Lower lobe of right lung (tissue), 2 donors: ENCODE measurements around the gene PADI6. TPM values are rescaled to one million over a fixed set of nuclear protein-coding genes. Genes with fewer than 3 reads are reported as not detected.

Experiments used
- ATAC-seq, 2 donors: fragments of 200-7000 bp; cut with Tn5 transposase; one replicate each; pipeline ENCODE4 v1.9.1; 2020 to 2022; ENCODE audit warnings: mild to moderate bottlenecking in 2 of 2, moderate library complexity in 2 of 2
- DNase-seq: peaks from one replicate; pipeline ENCODE4 v3.0.0-alpha.2; 2020
- H3K27ac ChIP-seq: fragments of 200-600 bp; one replicate; pipeline ENCODE4 v1.8.0; 2022
- H3K27me3 ChIP-seq: fragments of 200-600 bp; one replicate; pipeline ENCODE4 v1.8.0; 2022; ENCODE audit warnings: low read depth
- H3K36me3 ChIP-seq: fragments of 200-600 bp; one replicate; pipeline ENCODE4 v1.8.0; 2022; ENCODE audit warnings: mild to moderate bottlenecking
- H3K4me1 ChIP-seq: fragments of 200-600 bp; one replicate; pipeline ENCODE4 v1.8.0; 2022
- H3K4me3 ChIP-seq: fragments of 200-600 bp; one replicate; pipeline ENCODE4 v1.8.0; 2022; ENCODE audit warnings: mild to moderate bottlenecking
- H3K9me3 ChIP-seq: fragments of 200-600 bp; one replicate; pipeline ENCODE4 v1.8.0; 2022
- intact Hi-C: fragments of 100-400 bp; cut with DNase I; formaldehyde crosslinking; loops from one replicate; pipeline ENCODE4 v1.11.0; 2022
- total RNA-seq: library from RNA; stranded (reverse); fragmentation: NEBNext Ultra II Directional; extraction: Animal tissue kit (Norgen Biotek cat#: 25700); gene quantifications from one replicate; pipeline ENCODE4 v1.2.1, GENCODE V29; 2021
- TF ChIP-seq, protein P1 (sequence below): fragments of 200-600 bp; IDR thresholded peaks from one replicate; pipeline ENCODE4 v1.8.0; 2022; ENCODE audit warnings: antibody characterized with exemption, mild to moderate bottlenecking
- donor health status: DM: no; HTN: yes; CAD: no; lungs with severe emphysema.

Gene PADI6
- total RNA-seq, 1 donor from 2014 or later: not detected

DNA sequence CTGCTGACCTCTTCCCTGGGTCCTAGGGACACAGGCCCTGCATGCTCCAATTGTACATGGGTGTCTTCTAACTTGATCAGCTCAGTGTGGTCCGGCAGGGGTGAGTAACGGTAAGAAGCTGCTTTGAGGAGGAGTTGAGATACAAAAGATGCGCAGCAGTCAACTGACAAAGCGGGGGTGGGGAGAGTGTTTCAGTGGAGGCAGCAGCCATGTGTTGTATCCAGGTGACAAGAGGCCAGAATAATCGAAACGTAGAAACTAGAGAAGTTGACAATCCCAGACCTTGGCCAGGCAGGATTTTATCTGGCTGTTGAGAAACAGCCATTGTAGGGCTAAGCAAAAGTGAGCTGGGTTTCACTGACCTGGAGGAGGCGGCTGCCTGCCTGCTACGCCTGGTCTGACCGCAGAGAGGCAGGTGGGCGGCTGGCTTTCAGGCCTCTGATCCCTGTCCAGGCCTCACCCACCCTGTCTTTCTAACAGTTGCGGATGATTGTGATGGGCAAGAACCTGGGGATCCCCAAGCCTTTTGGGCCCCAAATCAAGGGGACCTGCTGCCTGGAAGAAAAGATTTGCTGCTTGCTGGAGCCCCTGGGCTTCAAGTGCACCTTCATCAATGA is 28.8 kb downstream of the PADI6 start:
- no peaks in the 10 kb centered on the region for H3K36me3 ChIP-seq
- no peak overlapping the region for H3K27ac ChIP-seq
- DNase-seq (no peak), ATAC-seq (no peak)
- TF ChIP-seq, protein P1, sequence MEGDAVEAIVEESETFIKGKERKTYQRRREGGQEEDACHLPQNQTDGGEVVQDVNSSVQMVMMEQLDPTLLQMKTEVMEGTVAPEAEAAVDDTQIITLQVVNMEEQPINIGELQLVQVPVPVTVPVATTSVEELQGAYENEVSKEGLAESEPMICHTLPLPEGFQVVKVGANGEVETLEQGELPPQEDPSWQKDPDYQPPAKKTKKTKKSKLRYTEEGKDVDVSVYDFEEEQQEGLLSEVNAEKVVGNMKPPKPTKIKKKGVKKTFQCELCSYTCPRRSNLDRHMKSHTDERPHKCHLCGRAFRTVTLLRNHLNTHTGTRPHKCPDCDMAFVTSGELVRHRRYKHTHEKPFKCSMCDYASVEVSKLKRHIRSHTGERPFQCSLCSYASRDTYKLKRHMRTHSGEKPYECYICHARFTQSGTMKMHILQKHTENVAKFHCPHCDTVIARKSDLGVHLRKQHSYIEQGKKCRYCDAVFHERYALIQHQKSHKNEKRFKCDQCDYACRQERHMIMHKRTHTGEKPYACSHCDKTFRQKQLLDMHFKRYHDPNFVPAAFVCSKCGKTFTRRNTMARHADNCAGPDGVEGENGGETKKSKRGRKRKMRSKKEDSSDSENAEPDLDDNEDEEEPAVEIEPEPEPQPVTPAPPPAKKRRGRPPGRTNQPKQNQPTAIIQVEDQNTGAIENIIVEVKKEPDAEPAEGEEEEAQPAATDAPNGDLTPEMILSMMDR: no peak
- H3K4me1 ChIP-seq: no peaks in the 10 kb centered on the region
- no peaks in the 10 kb centered on the region for H3K9me3 ChIP-seq
- H3K27me3 ChIP-seq: no peaks in the 10 kb centered on the region
- intact Hi-C loops: no loop called here
- H3K4me3 ChIP-seq: no peak overlapping the region

DNA sequence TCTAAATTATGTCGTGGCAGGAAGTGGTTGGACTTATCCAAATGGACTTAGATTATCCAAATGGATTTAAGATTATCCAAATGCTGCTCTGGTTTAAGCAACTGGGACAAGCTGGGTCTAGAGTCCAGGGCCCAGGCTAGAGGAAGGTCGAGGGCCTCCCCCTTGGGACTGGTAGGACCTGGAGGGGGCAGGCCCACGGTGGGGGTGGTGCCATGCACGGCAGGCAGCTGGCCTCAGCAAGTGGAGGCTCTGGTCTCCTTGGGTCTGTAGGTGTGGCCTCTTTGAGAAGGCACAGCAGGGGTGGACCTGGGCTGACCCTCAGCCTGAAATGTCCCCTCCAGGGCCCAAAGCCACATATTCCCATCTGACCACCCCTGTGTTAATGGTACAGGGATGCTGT is 29.8 kb downstream of the PADI6 start:
- TF ChIP-seq, protein P1: no peak
- Histone ChIP-seq H3K4me3 (no peak overlapping the region), H3K36me3 (peaks cover 2% of the 10 kb centered on the region), H3K9me3 (no peaks in the 10 kb centered on the region), H3K27ac (no peak overlapping the region), H3K4me1 (no peaks in the 10 kb centered on the region), H3K27me3 (no peaks in the 10 kb centered on the region)
- intact Hi-C loops: no loop called here
- no peak for DNase-seq
- no peak for ATAC-seq

DNA sequence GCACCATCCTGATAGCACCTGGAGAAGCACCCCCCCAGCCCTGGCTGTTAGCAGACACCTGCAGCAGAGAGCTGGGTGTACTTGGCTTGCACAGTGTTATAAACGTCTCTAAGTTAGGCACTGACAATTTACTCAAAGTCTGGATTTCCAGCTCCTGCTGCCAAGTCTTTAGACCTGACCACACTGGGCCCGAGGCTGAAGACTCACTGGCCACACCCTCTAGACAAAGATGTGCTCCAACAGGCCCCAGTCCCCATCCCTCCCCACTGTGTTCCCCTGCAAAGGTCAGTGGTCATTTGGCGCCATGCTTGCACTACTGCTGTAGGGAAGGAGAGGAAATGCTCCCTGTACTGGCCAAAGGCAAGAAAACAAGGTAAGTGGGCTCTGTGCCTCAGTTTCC is 31.1 kb downstream of the PADI6 start:
- intact Hi-C loops: no loop called here
- no peak for ATAC-seq
- H3K36me3 ChIP-seq: peaks cover 14% of the 10 kb centered on the region
- H3K9me3 ChIP-seq: no peaks in the 10 kb centered on the region
- no peak overlapping the region for H3K4me3 ChIP-seq
- TF ChIP-seq, protein P1: no peak
- no peaks in the 10 kb centered on the region for H3K27me3 ChIP-seq
- H3K27ac ChIP-seq: no peak overlapping the region
- no peaks in the 10 kb centered on the region for H3K4me1 ChIP-seq
- no peak for DNase-seq

- ATAC-seq: no peak
- intact Hi-C loops: no loop called here
These were observed 32.2 kb downstream of the PADI6 start for GRCh38 chr1:17404034-17404684.

DNA sequence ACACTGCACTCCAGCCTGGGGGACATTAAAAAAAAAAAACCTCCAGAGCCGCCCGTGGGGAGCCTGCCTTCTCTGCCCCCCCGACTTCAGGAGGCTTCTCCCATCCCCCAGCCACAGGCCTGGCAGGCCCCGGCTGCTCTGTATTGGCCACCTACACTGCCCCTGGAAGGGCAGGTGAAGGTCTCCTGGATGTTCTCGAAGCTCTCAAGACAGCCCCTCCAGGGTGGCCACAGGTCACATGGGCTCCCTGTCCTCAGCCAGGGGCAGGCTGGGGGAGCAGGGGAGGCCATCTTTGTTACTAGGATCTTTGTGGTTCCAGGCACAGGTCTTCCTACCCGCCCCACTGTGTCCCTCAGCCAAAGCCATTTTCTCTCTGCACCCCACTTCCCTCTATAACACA is 32.8 kb downstream of the PADI6 start:
- DNase-seq: no peak
- no peak overlapping the region for H3K27ac ChIP-seq
- no peaks in the 10 kb centered on the region for H3K4me1 ChIP-seq
- H3K36me3 ChIP-seq: peaks cover 31% of the 10 kb centered on the region
- TF ChIP-seq, protein P1: no peak
- no peaks in the 10 kb centered on the region for H3K9me3 ChIP-seq
- intact Hi-C loops: no loop called here
- no peak overlapping the region for H3K4me3 ChIP-seq
- H3K27me3 ChIP-seq: no peaks in the 10 kb centered on the region
- no peak for ATAC-seq

More at GRCh38 chr1:17404034-17404684, 32.2 kb downstream of the PADI6 start:
- no peak overlapping the region for H3K4me3 ChIP-seq
- peaks cover 25% of the 10 kb centered on the region for H3K36me3 ChIP-seq
- H3K4me1 ChIP-seq: no peaks in the 10 kb centered on the region
- no peaks in the 10 kb centered on the region for H3K9me3 ChIP-seq
- H3K27me3 ChIP-seq: no peaks in the 10 kb centered on the region
- TF ChIP-seq, protein P1: no peak
- no peak for DNase-seq
- no peak overlapping the region for H3K27ac ChIP-seq
